WTC11 (cell line): ENCODE results near the gene ABI2.

Experiments
- CREM ChIP-seq: sonication (generic); formaldehyde crosslinking; IDR thresholded peaks from 2 replicates; pipeline ENCODE4 v1.8.1; 2022; ENCODE audit warnings: mild to moderate bottlenecking, missing genetic modification reagents, moderate library complexity
- ELF4 ChIP-seq: sonication (generic); formaldehyde crosslinking; IDR thresholded peaks from 2 replicates; pipeline ENCODE4 v1.8.1; 2022; ENCODE audit warnings: low read depth, mild to moderate bottlenecking, moderate library complexity, missing genetic modification reagents
- FOXK1 ChIP-seq: sonication (generic); formaldehyde crosslinking; IDR thresholded peaks from 2 replicates; pipeline ENCODE4 v1.8.0; 2022; ENCODE audit warnings: mild to moderate bottlenecking, moderate library complexity, missing genetic modification reagents
- NR3C1 ChIP-seq: sonication (generic); formaldehyde crosslinking; conservative IDR thresholded peaks from 2 replicates; pipeline ENCODE4 v1.8.1; 2023; ENCODE audit warnings: low read depth, mild to moderate bottlenecking, missing genetic modification reagents
- TP53 ChIP-seq: sonication (generic); formaldehyde crosslinking; IDR thresholded peaks from 2 replicates; pipeline ENCODE4 v1.8.1; 2023; ENCODE audit warnings: mild to moderate bottlenecking, missing genetic modification reagents
- ZNF138 ChIP-seq: sonication (generic); formaldehyde crosslinking; conservative IDR thresholded peaks from 2 replicates; pipeline ENCODE4 v1.8.1; 2022; ENCODE audit warnings: mild to moderate bottlenecking, moderate library complexity, missing genetic modification reagents
- ZNF317 ChIP-seq: sonication (generic); formaldehyde crosslinking; IDR thresholded peaks from 2 replicates; pipeline ENCODE4 v1.8.1; 2023; ENCODE audit warnings: low read depth, mild to moderate bottlenecking, moderate library complexity, missing genetic modification reagents, borderline replicate concordance
- ZNF416 ChIP-seq: fragments of 250-450 bp; sonication (Bioruptor Pico); IDR thresholded peaks from 2 replicates; pipeline ENCODE4 v1.9.0; 2021; ENCODE audit warnings: mild to moderate bottlenecking, inconsistent platforms
- TF ChIP-seq, protein P1 (sequence below): fragments of 200-600 bp; IDR thresholded peaks from 2 replicates; pipeline ENCODE4 v1.8.0; 2022; ENCODE audit warnings: antibody characterized with exemption
- TF ChIP-seq, protein P2 (sequence below): sonication (generic); formaldehyde crosslinking; IDR thresholded peaks from 2 replicates; pipeline ENCODE4 v1.8.0; 2022; ENCODE audit warnings: mild to moderate bottlenecking, missing genetic modification reagents
- TF ChIP-seq, protein P3 (sequence below): sonication (generic); formaldehyde crosslinking; IDR thresholded peaks from 2 replicates; pipeline ENCODE4 v1.8.1; 2022; ENCODE audit warnings: low read depth, mild to moderate bottlenecking, moderate library complexity, missing genetic modification reagents, borderline replicate concordance

DNA sequence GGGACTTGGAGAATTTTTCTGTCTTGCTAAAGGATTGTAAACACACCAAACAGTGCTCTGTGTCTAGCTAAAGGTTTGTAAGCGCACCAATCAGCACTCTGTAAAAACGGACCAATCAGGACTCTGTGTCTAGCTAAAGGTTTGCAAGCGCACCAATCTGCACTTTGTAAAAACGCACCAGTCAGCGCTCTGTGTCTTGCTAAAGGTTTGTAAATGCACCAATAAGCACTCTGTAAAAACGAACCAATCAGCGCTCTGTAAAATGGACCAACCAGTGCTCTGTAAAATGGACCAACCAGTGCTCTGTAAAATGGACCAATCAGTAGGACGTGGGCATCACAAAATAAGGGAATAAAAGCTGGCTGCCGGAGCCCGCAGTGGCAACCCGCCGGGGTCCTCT is 16.5 kb downstream of the ABI2 start:
- TF ChIP-seq ZNF138 (CRISPR knock-in tag) (no peak), NR3C1 (CRISPR knock-in tag) (no peak), ZNF416 (no peak), ELF4 (no peak), FOXK1 (CRISPR knock-in tag) (no peak), CREM (no peak), TP53 (CRISPR knock-in tag) (no peak), ZNF317 (no peak)
- TF ChIP-seq, protein P1, sequence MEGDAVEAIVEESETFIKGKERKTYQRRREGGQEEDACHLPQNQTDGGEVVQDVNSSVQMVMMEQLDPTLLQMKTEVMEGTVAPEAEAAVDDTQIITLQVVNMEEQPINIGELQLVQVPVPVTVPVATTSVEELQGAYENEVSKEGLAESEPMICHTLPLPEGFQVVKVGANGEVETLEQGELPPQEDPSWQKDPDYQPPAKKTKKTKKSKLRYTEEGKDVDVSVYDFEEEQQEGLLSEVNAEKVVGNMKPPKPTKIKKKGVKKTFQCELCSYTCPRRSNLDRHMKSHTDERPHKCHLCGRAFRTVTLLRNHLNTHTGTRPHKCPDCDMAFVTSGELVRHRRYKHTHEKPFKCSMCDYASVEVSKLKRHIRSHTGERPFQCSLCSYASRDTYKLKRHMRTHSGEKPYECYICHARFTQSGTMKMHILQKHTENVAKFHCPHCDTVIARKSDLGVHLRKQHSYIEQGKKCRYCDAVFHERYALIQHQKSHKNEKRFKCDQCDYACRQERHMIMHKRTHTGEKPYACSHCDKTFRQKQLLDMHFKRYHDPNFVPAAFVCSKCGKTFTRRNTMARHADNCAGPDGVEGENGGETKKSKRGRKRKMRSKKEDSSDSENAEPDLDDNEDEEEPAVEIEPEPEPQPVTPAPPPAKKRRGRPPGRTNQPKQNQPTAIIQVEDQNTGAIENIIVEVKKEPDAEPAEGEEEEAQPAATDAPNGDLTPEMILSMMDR = no peak
- TF ChIP-seq, protein P2, sequence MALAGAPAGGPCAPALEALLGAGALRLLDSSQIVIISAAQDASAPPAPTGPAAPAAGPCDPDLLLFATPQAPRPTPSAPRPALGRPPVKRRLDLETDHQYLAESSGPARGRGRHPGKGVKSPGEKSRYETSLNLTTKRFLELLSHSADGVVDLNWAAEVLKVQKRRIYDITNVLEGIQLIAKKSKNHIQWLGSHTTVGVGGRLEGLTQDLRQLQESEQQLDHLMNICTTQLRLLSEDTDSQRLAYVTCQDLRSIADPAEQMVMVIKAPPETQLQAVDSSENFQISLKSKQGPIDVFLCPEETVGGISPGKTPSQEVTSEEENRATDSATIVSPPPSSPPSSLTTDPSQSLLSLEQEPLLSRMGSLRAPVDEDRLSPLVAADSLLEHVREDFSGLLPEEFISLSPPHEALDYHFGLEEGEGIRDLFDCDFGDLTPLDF (CRISPR knock-in tag) = no peak
- TF ChIP-seq, protein P3, sequence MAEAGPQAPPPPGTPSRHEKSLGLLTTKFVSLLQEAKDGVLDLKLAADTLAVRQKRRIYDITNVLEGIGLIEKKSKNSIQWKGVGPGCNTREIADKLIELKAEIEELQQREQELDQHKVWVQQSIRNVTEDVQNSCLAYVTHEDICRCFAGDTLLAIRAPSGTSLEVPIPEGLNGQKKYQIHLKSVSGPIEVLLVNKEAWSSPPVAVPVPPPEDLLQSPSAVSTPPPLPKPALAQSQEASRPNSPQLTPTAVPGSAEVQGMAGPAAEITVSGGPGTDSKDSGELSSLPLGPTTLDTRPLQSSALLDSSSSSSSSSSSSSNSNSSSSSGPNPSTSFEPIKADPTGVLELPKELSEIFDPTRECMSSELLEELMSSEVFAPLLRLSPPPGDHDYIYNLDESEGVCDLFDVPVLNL = no peak
